Esophagus squamous epithelium (tissue), 4 donors: ENCODE data around the gene RMI1.

ENCODE experiments used
- POLR2A ChIP-seq, 4 donors: fragments of 450-650 bp; IDR thresholded peaks; one replicate each; pipeline ENCODE4 v1.6.1; 2017; ENCODE audit warnings: antibody characterized with exemption in 4 of 4, mild to moderate bottlenecking in 4 of 4, moderate library complexity in 3 of 4
- TF ChIP-seq, protein P1 (sequence below), 6 experiments: fragments of 450-650 bp in 4 of 6; fragments of 200-600 bp in 2 of 6; sonication (generic) in 2 of 6; IDR thresholded peaks; one replicate each; pipeline ENCODE4 v1.5.1; 2016 to 2019; ENCODE audit warnings: antibody characterized with exemption in 6 of 6, mild to moderate bottlenecking in 4 of 6, moderate library complexity in 4 of 6

DNA sequence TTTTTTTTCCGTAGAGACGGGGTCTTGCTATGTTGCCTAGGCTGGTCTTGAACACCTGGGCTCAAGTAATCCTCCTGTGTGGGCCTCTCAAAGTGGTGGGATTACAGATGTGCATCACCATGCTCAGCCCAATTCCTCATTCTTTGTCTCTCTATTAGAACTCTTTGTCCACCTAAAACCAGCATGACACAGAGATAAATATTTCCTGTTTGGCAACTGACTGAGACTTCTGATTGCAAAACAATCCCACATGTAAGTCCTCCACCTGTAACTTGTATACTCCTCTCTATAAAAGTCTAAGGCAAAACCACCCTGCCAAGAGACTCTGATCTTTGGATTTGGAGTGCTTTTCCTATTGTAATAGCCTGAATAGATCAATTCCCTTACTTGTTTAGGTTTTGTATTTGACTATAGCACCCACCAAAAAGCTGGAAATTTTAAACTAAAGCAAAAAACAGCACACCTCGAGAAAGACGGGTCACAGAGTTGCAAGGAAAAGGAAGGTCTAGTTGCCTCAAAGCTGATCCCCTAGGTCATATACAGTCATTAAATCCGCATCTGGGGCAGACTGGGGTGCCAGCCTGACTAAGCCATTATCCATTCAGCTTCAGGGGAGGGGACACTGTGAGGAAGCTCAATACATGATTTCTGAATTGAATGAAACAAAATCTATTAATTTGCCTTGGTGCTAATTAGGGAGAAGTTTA is 45.9 kb upstream of the RMI1 start:
- no peak for TF ChIP-seq POLR2A (IDR thresholded peaks at IDR 0.05)
- TF ChIP-seq, protein P1, sequence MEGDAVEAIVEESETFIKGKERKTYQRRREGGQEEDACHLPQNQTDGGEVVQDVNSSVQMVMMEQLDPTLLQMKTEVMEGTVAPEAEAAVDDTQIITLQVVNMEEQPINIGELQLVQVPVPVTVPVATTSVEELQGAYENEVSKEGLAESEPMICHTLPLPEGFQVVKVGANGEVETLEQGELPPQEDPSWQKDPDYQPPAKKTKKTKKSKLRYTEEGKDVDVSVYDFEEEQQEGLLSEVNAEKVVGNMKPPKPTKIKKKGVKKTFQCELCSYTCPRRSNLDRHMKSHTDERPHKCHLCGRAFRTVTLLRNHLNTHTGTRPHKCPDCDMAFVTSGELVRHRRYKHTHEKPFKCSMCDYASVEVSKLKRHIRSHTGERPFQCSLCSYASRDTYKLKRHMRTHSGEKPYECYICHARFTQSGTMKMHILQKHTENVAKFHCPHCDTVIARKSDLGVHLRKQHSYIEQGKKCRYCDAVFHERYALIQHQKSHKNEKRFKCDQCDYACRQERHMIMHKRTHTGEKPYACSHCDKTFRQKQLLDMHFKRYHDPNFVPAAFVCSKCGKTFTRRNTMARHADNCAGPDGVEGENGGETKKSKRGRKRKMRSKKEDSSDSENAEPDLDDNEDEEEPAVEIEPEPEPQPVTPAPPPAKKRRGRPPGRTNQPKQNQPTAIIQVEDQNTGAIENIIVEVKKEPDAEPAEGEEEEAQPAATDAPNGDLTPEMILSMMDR (IDR thresholded peaks at IDR 0.05): no peak
